ENCODE results near the gene BCL2L1. TPM values are rescaled to one million over a fixed set of nuclear protein-coding genes. Genes with fewer than 3 reads are reported as not detected.
A peak's percentile ranks its signal among the peaks of the same experiment; 100 is the strongest.
"Not testable (repeated sequence)": the region's sequence is repeated elsewhere in the genome, so short reads cannot be mapped to it uniquely, and the experiment has no call there.

BCL2L1 gene
- total RNA-seq, 1 experiment from 2014 or later: 226 TPM

DNA sequence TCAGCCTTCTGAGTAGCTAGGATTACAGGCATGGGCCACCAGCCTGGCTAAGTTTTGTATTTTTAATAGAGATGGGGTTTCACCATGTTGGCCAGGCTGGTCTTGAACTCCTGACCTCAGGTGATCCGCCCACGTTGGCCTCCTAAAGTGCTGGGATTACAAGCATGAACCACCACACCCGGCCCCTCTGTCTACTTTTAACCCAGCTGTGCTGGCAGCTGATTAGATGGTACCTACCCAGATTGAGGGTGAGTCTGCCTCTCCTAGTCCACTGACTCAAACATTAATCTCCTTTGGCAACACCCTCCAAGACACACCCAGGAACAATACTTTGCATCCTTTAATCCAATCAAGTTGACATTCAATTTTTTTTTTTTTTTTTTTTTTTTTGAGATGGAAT, 74.6 kb downstream of the BCL2L1 start:
- POLR2A ChIA-PET; DNase-seq (ENCODE audit: low read depth, low spot score); ATAC-seq; intact Hi-C loops (cut with micrococcal nuclease); H3K79me2 ChIP-seq (ENCODE audit: insufficient read depth, low read length); H3K27ac ChIP-seq (ENCODE audit: low read depth, low read length); H2AFZ ChIP-seq (ENCODE audit: low read depth, low read length, poor library complexity, severe bottlenecking); BruUV-seq (replicated peaks); H3K27me3 ChIP-seq (ENCODE audit: insufficient read depth, low read length); H3K4me3 ChIP-seq (replicated peaks in 1 of 2; ENCODE audit: low read depth in 1 of 2, low read length in 2 of 2); RAD21 ChIA-PET (ENCODE audit: low non-redundant PET in 1 of 2, low total read pairs in 2 of 2, uncharacterized antibody in 2 of 2, unreplicated experiment in 2 of 2); H3K9ac ChIP-seq (ENCODE audit: low read length); H4K20me1 ChIP-seq (ENCODE audit: insufficient read depth); H3K9me2 ChIP-seq (ENCODE audit: insufficient read depth); H3K36me3 ChIP-seq (ENCODE audit: control insufficient read depth in 1 of 2, insufficient read depth in 2 of 2, low read length in 2 of 2); H3K9me3 ChIP-seq (ENCODE audit: control insufficient read depth in 1 of 2, insufficient read depth in 1 of 2, low read depth in 1 of 2, low read length in 2 of 2): not testable (repeated sequence)
- CTCF ChIA-PET: interaction anchor here (0.6 to 1.2 kb wide), 2 partner anchors 13 to 1036 kb away, joined by 3 read pairs; no protein-coding TSS in a partner anchor
- peaks cover 15 to 43% of the 10 kb centered on the region in 2 experiments for H3K4me1 ChIP-seq (ENCODE audit: control insufficient read depth in 1 of 2, insufficient read depth in 2 of 2, low read length in 2 of 2)
- H3K4me2 ChIP-seq (ENCODE audit: low read length): peak overlapping the region; percentile 17; the same call in 1 of the 2 replicates

GRCh38 chr20:31644701-31645100, 78.0 kb downstream of the BCL2L1 start:
- no peaks in the 10 kb centered on the region for H3K9me3 ChIP-seq (ENCODE audit: control insufficient read depth in 1 of 2, insufficient read depth in 1 of 2, low read depth in 1 of 2, low read length in 2 of 2)
- ChIA-PET CTCF (interaction anchor here (0.8 to 2.4 kb wide), 2 partner anchors 11 to 17 kb away, joined by 3 to 11 read pairs; no protein-coding TSS in a partner anchor), RAD21 (ENCODE audit: low non-redundant PET in 1 of 2, low total read pairs in 2 of 2, uncharacterized antibody in 2 of 2, unreplicated experiment in 2 of 2) (no interaction called here), POLR2A (interaction anchor here (2.2 kb wide), 1 partner anchor 11 kb away, joined by 5 read pairs; no protein-coding TSS in a partner anchor)
- H3K79me2 ChIP-seq (ENCODE audit: insufficient read depth, low read length): no peaks in the 10 kb centered on the region
- BruUV-seq (replicated peaks): no TSS peak
- H3K4me3 ChIP-seq (replicated peaks in 1 of 2; ENCODE audit: low read depth in 1 of 2, low read length in 2 of 2): no peak overlapping the region; a peak in 1 of 4 replicates
- DNase-seq (ENCODE audit: low read depth, low spot score): no peak
- peak overlapping the region; percentile 74 for H2AFZ ChIP-seq (ENCODE audit: low read depth, low read length, poor library complexity, severe bottlenecking)
- intact Hi-C loops (cut with micrococcal nuclease): no loop called here
- H4K20me1 ChIP-seq (ENCODE audit: insufficient read depth): no peaks in the 10 kb centered on the region
- no peaks in the 10 kb centered on the region for H3K27me3 ChIP-seq (ENCODE audit: insufficient read depth, low read length)
- no peak for TF ChIP-seq EGR1 (IDR thresholded peaks at IDR 0.05; ENCODE audit: low read depth)
- H3K9me2 ChIP-seq (ENCODE audit: insufficient read depth): no peaks in the 10 kb centered on the region
- ATAC-seq: peak; percentile 78
- no peaks in the 10 kb centered on the region for H3K36me3 ChIP-seq (ENCODE audit: control insufficient read depth in 1 of 2, insufficient read depth in 2 of 2, low read length in 2 of 2)
- peak overlapping the region; percentile 37; the same call in 1 of the 2 replicates for H3K9ac ChIP-seq (ENCODE audit: low read length)
- H3K27ac ChIP-seq (ENCODE audit: low read depth, low read length): no peak overlapping the region; the same call in 1 of the 2 replicates
- peak overlapping the region; percentile 57 for H3K4me2 ChIP-seq (ENCODE audit: low read length)
- peaks cover 15 to 44% of the 10 kb centered on the region in 2 experiments for H3K4me1 ChIP-seq (ENCODE audit: control insufficient read depth in 1 of 2, insufficient read depth in 2 of 2, low read length in 2 of 2)

- Histone ChIP-seq H3K4me2 (ENCODE audit: low read length) (no peak overlapping the region), H3K4me1 (ENCODE audit: control insufficient read depth in 1 of 2, insufficient read depth in 2 of 2, low read length in 2 of 2) (peaks cover 15 to 41% of the 10 kb centered on the region in 2 experiments), H3K4me3 (replicated peaks in 1 of 2; ENCODE audit: low read depth in 1 of 2, low read length in 2 of 2) (no peak overlapping the region), H3K79me2 (ENCODE audit: insufficient read depth, low read length) (no peaks in the 10 kb centered on the region), H3K9me3 (ENCODE audit: control insufficient read depth in 1 of 2, insufficient read depth in 1 of 2, low read depth in 1 of 2, low read length in 2 of 2) (no peaks in the 10 kb centered on the region), H3K27ac (ENCODE audit: low read depth, low read length) (no peak overlapping the region), H4K20me1 (ENCODE audit: insufficient read depth) (no peaks in the 10 kb centered on the region), H2AFZ (ENCODE audit: low read depth, low read length, poor library complexity, severe bottlenecking) (no peak overlapping the region), H3K27me3 (ENCODE audit: insufficient read depth, low read length) (no peaks in the 10 kb centered on the region), H3K9ac (ENCODE audit: low read length) (no peak overlapping the region), H3K36me3 (ENCODE audit: control insufficient read depth in 1 of 2, insufficient read depth in 2 of 2, low read length in 2 of 2) (no peaks in the 10 kb centered on the region), H3K9me2 (ENCODE audit: insufficient read depth) (no peaks in the 10 kb centered on the region)
- BruUV-seq (replicated peaks): no TSS peak
- ChIA-PET CTCF (interaction anchor here (1.1 kb wide), 1 partner anchor 18 kb away, joined by 3 read pairs; no protein-coding TSS in a partner anchor), POLR2A (no interaction called here), RAD21 (ENCODE audit: low non-redundant PET in 1 of 2, low total read pairs in 2 of 2, uncharacterized antibody in 2 of 2, unreplicated experiment in 2 of 2) (no interaction called here)
- DNase-seq (ENCODE audit: low read depth, low spot score) (no peak), ATAC-seq (no peak)
- intact Hi-C loops (cut with micrococcal nuclease): no loop called here
- TF ChIP-seq ZBTB33 (IDR thresholded peaks at IDR 0.05; ENCODE audit: extremely low read depth, insufficient replicate concordance, low read length): no peak
- TF ChIP-seq ELF1 (IDR thresholded peaks at IDR 0.05; ENCODE audit: borderline replicate concordance, low read depth): no peak
- TF ChIP-seq ZNF274 (IDR thresholded peaks at IDR 0.05; ENCODE audit: low read depth, low read length): no peak
- no peak for TF ChIP-seq TCF7L2 (IDR thresholded peaks at IDR 0.05; ENCODE audit: borderline replicate concordance, extremely low read depth, insufficient read depth, insufficient read length)
- no peak for TF ChIP-seq MAX (IDR thresholded peaks at IDR 0.05)
- no peak for TF ChIP-seq FOSL1 (IDR thresholded peaks at IDR 0.05; ENCODE audit: low read depth)
Observed at GRCh38 chr20:31643522-31643921, 79.1 kb downstream of the BCL2L1 start.

All from HCT116 (cell line).